Adrenal gland (tissue), 12 donors: ENCODE results near the gene NCOA1. TPM values are rescaled to one million over a fixed set of nuclear protein-coding genes. Genes with fewer than 3 reads are reported as not detected.

Experiments used
- DNase-seq, 7 donors: peaks; one replicate each; pipeline ENCODE4 v3.0.0-alpha.2; 2019 to 2020
- H3K27ac ChIP-seq, 5 donors: fragments of 200-600 bp; sonication (generic) in 4 of 5; 1 replicate in 3 of 5; 2 replicates in 2 of 5; pipeline versions ENCODE4 v1.5.1 to v1.8.0; 2016 to 2020; ENCODE audit warnings: mild to moderate bottlenecking in 1 of 5
- H3K27me3 ChIP-seq: fragments of 200-600 bp; 2 replicates; pipeline ENCODE4 v1.8.0; 2021
- H3K36me3 ChIP-seq, 2 donors: fragments of 200-600 bp; replicated peaks in 1 of 2; 1 replicate in 1 of 2; 2 replicates in 1 of 2; pipeline versions ENCODE4 v1.5.1 to v1.8.0; 2018 to 2022
- H3K4me1 ChIP-seq, 2 donors: fragments of 200-600 bp; replicated peaks in 1 of 2; 1 replicate in 1 of 2; 2 replicates in 1 of 2; pipeline versions ENCODE4 v1.5.1 to v1.8.0; 2018 to 2021
- H3K4me3 ChIP-seq, 4 donors: fragments of 200-600 bp; sonication (generic) in 3 of 4; one replicate each; pipeline ENCODE4 v1.5.1; 2016 to 2018
- H3K9me3 ChIP-seq, 3 donors: fragments of 200-600 bp; sonication (generic) in 1 of 3; replicated peaks in 1 of 3; 1 replicate in 2 of 3; 2 replicates in 1 of 3; pipeline versions ENCODE4 v1.5.1 to v1.8.0; 2016 to 2021
- CTCF ChIP-seq, 6 experiments: fragments of 450-650 bp in 4 of 6; fragments of 200-600 bp in 2 of 6; sonication (generic) in 1 of 6; IDR thresholded peaks; 1 replicate in 5 of 6; 2 replicates in 1 of 6; pipeline versions ENCODE4 v1.5.1 to v1.8.0; 2016 to 2021; ENCODE audit warnings: antibody characterized with exemption in 6 of 6, mild to moderate bottlenecking in 2 of 6, moderate library complexity in 1 of 6
- POLR2A ChIP-seq, 2 donors: fragments of 450-650 bp; IDR thresholded peaks; one replicate each; pipeline ENCODE4 v1.6.1; 2017; ENCODE audit warnings: antibody characterized with exemption in 2 of 2, mild to moderate bottlenecking in 2 of 2, moderate library complexity in 1 of 2
- WGBS, 4 donors: extraction: QIAGEN DNeasy Blood & Tissue Kit in 2 of 4; methylation state at CpG; one replicate each; pipeline versions ENCODE4 v1.1.5 to v1.1.7; 2013 to 2017; 5-methylcytosine and 5-hydroxymethylcytosine counted together
- intact Hi-C, 2 donors: fragments of 100-400 bp; cut with DNase I; formaldehyde crosslinking; loops; one replicate each; pipeline versions ENCODE4 v1.14.1 to v1.15.0; 2022 to 2023
- polyA plus RNA-seq, 3 donors: library from polyadenylated mRNA; stranded (reverse); fragments of 200-250 nt in 2 of 3; fragments of 350-450 nt in 1 of 3; fragmentation: Illumina TruSeq in 1 of 3; extraction: RNeasy Lipid Tissue Mini Kit (QIAGEN cat#74804) in 1 of 3; gene quantifications; one replicate each; pipeline ENCODE4 v1.2.3, GENCODE V29; 2013 to 2014
- total RNA-seq, 9 donors: library from RNA; depleted of rRNA in 4 of 9; stranded (reverse); fragments of >200 nt in 4 of 9; fragments of 120-200 nt in 1 of 9; fragmentation: NEBNext Ultra II Directional in 1 of 9; extraction: Animal tissue kit (Norgen Biotek cat#: 25700) in 1 of 9; gene quantifications; one replicate each; pipeline versions ENCODE4 v1.1.0 to v1.2.4, GENCODE V29; 2013 to 2023
- donor health status: healthy with polysubstance abuse.
- donor health status: Bipolar disorder and iron deficiency.
- donor health status: DM: yes; HTN: yes; CAD: no.
- donor health status: DM: no; HTN: no; CAD: no.
- donor health status: DM: no; HTN: no; CAD: no.
- donor health status: DM: yes; HTN: yes; CAD: no.

The NCOA1 gene
- total and polyA plus RNA-seq, 12 donors: 13.6 to 85.5 (median 43.6) TPM

GRCh38 chr2:24469148-24469650 lies 21.9 kb upstream of the NCOA1 start:
- intact Hi-C loops: no loop called here
- Histone ChIP-seq H3K4me3 (no peak overlapping the region), H3K9me3 (no peaks in the 10 kb centered on the region), H3K27me3 (no peaks in the 10 kb centered on the region), H3K27ac (no peak overlapping the region), H3K36me3 (no peaks in the 10 kb centered on the region), H3K4me1 (no peaks in the 10 kb centered on the region)
- no peak for DNase-seq
- TF ChIP-seq POLR2A (IDR thresholded peaks at IDR 0.05): no peak
- no peak for TF ChIP-seq CTCF (IDR thresholded peaks at IDR 0.05)
- WGBS, 4 donors: 63 to 82% (median 77%) methylated on average over 2 of the region's 2 CpGs

DNA sequence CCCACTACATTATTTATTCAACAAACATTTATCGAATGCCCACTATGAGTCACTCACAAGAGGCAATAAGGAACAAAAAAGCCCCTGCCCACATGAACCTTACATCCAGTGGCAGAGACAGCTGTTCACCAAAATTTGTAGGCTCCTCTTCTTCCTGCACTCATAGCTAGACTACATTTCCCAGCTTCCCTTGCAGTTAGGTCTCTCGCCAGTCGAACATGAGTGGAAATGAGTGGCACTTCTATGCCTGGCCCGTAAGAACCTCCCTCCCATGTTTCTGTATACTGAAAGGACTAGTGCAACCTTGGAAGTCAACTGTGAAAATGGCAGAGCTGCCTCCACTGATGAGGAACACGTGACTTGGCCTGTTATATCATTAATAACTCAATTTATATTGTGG lies 19.4 kb upstream of the NCOA1 start:
- Histone ChIP-seq H3K36me3 (no peaks in the 10 kb centered on the region), H3K27me3 (no peaks in the 10 kb centered on the region), H3K27ac (no peak overlapping the region), H3K9me3 (no peaks in the 10 kb centered on the region), H3K4me3 (no peak overlapping the region), H3K4me1 (no peaks in the 10 kb centered on the region)
- intact Hi-C loops: no loop called here
- no peak for TF ChIP-seq POLR2A (IDR thresholded peaks at IDR 0.05)
- TF ChIP-seq CTCF (IDR thresholded peaks at IDR 0.05): no peak
- 55 to 67% (median 60%) methylated on average over 5 of the region's 5 CpGs for whole genome bisulfite sequencing, 4 donors
- DNase-seq: no peak

GRCh38 chr2:24472416-24472815 lies 18.6 kb upstream of the NCOA1 start:
- WGBS, 4 donors: 89 to 100% (median 95%) methylated on average over 1 of the region's 1 CpG
- H3K9me3 ChIP-seq: no peaks in the 10 kb centered on the region
- TF ChIP-seq POLR2A (IDR thresholded peaks at IDR 0.05): no peak
- TF ChIP-seq CTCF (IDR thresholded peaks at IDR 0.05): no peak
- no peaks in the 10 kb centered on the region for H3K4me1 ChIP-seq
- no peaks in the 10 kb centered on the region for H3K27me3 ChIP-seq
- H3K36me3 ChIP-seq: no peaks in the 10 kb centered on the region
- intact Hi-C loops: no loop called here
- H3K4me3 ChIP-seq: no peak overlapping the region
- no peak overlapping the region for H3K27ac ChIP-seq
- no peak for DNase-seq

DNA sequence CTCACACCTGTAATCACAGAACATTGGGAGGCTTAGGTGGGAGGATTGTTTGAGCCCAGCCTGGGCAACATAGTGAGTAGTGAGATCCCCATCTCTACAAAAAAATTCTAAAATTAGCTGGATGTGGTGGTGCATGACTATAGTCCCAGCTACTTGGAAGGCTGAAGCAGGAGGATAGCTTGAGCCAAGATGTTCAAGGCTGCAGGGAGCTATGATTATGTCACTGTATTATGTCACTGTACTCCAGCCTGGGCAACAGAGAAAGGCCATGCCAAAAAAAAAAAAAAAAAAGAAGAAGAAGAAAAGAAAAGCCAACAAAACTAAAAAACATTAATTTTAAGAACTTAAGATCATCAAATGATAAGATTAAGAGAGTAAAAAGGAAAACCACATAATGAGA lies 17.4 kb upstream of the NCOA1 start:
- H3K27me3 ChIP-seq: no peaks in the 10 kb centered on the region
- no peaks in the 10 kb centered on the region for H3K4me1 ChIP-seq
- H3K9me3 ChIP-seq: no peaks in the 10 kb centered on the region
- no peak for TF ChIP-seq POLR2A (IDR thresholded peaks at IDR 0.05)
- no peak for TF ChIP-seq CTCF (IDR thresholded peaks at IDR 0.05)
- DNase-seq: peak; percentile 50 to 77 (median 67)
- no peaks in the 10 kb centered on the region for H3K36me3 ChIP-seq
- intact Hi-C loops: no loop called here
- no peak overlapping the region for H3K27ac ChIP-seq
- no peak overlapping the region for H3K4me3 ChIP-seq
